Glutamatergic neuron (in vitro differentiated cells): ENCODE data around the gene DCAF4L1. TPM values are rescaled to one million over a fixed set of nuclear protein-coding genes. Genes with fewer than 3 reads are reported as not detected.

Source experiments
- DNase-seq: peaks from one replicate; pipeline ENCODE4 v3.0.0; 2022
- H3K27ac Mint-ChIP-seq: one replicate; pipeline ENCODE4 v1.8.0; 2020; ENCODE audit warnings: mild to moderate bottlenecking, mixed read lengths, inconsistent platforms; ENCODE audit not compliant: unreplicated experiment
- H3K27me3 Mint-ChIP-seq: one replicate; pipeline ENCODE4 v1.8.0; 2020; ENCODE audit warnings: mild to moderate bottlenecking, moderate library complexity, mixed read lengths, inconsistent platforms; ENCODE audit not compliant: unreplicated experiment
- H3K36me3 Mint-ChIP-seq: one replicate; pipeline ENCODE4 v1.8.0; 2020; ENCODE audit warnings: mild to moderate bottlenecking, mixed read lengths, inconsistent platforms; ENCODE audit not compliant: unreplicated experiment
- H3K4me1 Mint-ChIP-seq: one replicate; pipeline ENCODE4 v1.8.0; 2020; ENCODE audit warnings: mild to moderate bottlenecking, low read depth, mixed read lengths, inconsistent platforms; ENCODE audit not compliant: unreplicated experiment
- H3K4me3 Mint-ChIP-seq: one replicate; pipeline ENCODE4 v1.8.0; 2020; ENCODE audit warnings: mild to moderate bottlenecking, mixed read lengths, inconsistent platforms; ENCODE audit not compliant: unreplicated experiment
- H3K9me3 Mint-ChIP-seq: one replicate; pipeline ENCODE4 v1.8.0; 2020; ENCODE audit warnings: mild to moderate bottlenecking, moderate library complexity, mixed read lengths, inconsistent platforms; ENCODE audit not compliant: unreplicated experiment
- total RNA-seq: library from RNA; stranded (reverse); fragmentation: NEBNext Ultra II Directional; extraction: Animal tissue kit (Norgen Biotek cat#: 25700); gene quantifications from one replicate; pipeline ENCODE4 v1.2.1, GENCODE V29; 2021; ENCODE audit not compliant: unreplicated experiment
- TF ChIP-seq, protein P1 (sequence below): fragments of 200-600 bp; sonication (generic); IDR thresholded peaks from one replicate; pipeline ENCODE4 v1.5.0; 2021; ENCODE audit not compliant: partially characterized antibody, unreplicated experiment

The DCAF4L1 gene
- total RNA-seq, 1 donor from 2014 or later: 0.17 TPM

DNA sequence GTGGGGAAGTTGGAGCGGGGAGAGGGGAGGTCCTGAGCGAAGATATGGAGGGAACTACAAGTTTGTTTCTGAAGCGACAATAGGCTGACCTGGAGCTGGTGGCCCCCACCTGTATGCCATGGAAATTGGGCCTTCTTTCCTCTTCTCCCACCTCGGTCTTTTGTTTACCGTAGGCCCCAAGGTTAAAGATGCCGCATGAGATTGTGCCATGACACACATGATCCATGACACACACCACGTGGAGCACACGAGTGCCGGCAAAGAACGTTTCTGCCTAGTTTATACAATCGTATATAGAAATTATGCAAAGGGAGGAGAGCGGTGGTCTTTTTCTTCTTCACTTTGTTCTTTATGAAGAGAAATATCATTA is 45.9 kb upstream of the DCAF4L1 start:
- DNase-seq: no peak
- Mint-ChIP-seq H3K4me1 (peaks cover 4% of the 10 kb centered on the region), H3K9me3 (no peaks in the 10 kb centered on the region), H3K36me3 (peaks cover 6% of the 10 kb centered on the region), H3K27me3 (peaks cover 8% of the 10 kb centered on the region), H3K4me3 (peak overlapping the region; percentile 89), H3K27ac (peak overlapping the region; percentile 96)
- TF ChIP-seq, protein P1, sequence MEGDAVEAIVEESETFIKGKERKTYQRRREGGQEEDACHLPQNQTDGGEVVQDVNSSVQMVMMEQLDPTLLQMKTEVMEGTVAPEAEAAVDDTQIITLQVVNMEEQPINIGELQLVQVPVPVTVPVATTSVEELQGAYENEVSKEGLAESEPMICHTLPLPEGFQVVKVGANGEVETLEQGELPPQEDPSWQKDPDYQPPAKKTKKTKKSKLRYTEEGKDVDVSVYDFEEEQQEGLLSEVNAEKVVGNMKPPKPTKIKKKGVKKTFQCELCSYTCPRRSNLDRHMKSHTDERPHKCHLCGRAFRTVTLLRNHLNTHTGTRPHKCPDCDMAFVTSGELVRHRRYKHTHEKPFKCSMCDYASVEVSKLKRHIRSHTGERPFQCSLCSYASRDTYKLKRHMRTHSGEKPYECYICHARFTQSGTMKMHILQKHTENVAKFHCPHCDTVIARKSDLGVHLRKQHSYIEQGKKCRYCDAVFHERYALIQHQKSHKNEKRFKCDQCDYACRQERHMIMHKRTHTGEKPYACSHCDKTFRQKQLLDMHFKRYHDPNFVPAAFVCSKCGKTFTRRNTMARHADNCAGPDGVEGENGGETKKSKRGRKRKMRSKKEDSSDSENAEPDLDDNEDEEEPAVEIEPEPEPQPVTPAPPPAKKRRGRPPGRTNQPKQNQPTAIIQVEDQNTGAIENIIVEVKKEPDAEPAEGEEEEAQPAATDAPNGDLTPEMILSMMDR: no peak

DNA sequence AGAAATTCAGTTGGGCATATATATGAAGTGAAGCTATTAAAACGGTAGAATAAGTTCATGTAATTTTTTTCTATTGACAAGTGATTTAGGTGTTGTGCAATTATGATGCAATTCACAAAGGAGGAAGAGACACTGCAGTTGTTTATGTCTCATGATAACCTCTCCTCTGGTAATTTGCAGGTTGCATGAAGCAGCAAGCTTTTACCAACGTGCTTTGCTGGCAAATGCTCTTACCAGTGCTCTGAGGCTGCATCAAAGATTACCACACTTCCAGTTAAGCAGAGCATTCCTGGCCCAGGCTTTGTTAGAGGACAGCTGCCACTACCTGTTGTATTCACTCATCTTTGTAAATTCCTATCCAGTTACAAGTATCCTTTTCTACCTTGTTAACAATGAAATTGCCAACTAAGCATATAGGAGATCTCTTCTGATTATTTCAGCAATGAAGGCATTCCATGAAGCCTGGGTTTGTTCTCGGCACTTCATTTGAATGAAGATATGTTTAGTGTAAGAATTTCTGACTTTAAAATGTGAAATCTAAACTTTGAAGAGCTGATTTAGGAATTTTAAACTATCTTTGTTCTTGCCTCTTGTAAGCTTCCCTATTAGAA is 42.4 kb upstream of the DCAF4L1 start:
- TF ChIP-seq, protein P1: no peak
- Mint-ChIP-seq H3K9me3 (no peaks in the 10 kb centered on the region), H3K27ac (no peak overlapping the region), H3K36me3 (peaks cover 6% of the 10 kb centered on the region), H3K4me1 (peaks cover 4% of the 10 kb centered on the region), H3K4me3 (no peak overlapping the region), H3K27me3 (peaks cover 6% of the 10 kb centered on the region)
- no peak for DNase-seq

DNA sequence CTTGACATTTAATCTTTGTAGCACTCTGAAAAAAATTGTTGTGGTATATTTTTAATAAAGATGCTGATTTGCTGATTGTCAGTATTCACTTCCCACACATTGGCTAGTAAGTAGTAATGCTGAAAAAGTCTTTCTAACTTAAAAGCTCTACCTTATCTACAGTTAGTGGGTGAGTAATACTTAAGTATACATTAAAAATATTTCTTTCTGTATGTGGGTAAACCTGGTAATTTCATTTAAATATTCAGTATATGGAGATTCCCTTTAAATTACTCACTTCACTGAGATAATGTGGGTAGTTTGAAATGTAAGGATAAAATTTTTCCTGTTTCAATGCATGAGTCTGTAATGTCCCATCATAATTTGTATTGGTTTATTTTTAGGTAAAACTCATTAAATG is 40.7 kb upstream of the DCAF4L1 start:
- DNase-seq: no peak
- Mint-ChIP-seq H3K4me3 (no peak overlapping the region), H3K27ac (no peak overlapping the region), H3K4me1 (no peaks in the 10 kb centered on the region), H3K36me3 (no peaks in the 10 kb centered on the region), H3K27me3 (no peaks in the 10 kb centered on the region), H3K9me3 (no peaks in the 10 kb centered on the region)
- TF ChIP-seq, protein P1: no peak

DNA sequence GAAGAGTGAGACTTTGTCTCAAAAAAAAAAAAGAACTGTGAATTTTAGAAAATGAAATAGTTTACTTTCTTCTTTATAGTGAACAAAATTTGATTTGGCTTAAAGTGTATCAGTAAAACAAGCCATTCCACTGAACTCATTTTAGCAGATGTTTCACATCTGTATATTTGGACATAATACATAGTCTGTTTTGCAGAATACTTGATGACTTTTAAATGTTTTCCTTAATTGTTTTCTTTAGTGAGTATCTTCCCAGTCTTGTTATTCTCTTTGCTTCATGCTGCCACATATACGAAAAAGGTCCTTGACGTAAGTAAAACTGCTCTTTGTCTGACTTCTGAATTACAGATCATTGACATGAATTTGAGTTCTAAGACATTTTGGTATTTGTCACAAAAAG is 38.0 kb upstream of the DCAF4L1 start:
- Mint-ChIP-seq H3K9me3 (peaks cover 2% of the 10 kb centered on the region), H3K4me3 (no peak overlapping the region), H3K27me3 (no peaks in the 10 kb centered on the region), H3K27ac (no peak overlapping the region), H3K36me3 (no peaks in the 10 kb centered on the region), H3K4me1 (no peaks in the 10 kb centered on the region)
- TF ChIP-seq, protein P1: no peak
- no peak for DNase-seq

DNA sequence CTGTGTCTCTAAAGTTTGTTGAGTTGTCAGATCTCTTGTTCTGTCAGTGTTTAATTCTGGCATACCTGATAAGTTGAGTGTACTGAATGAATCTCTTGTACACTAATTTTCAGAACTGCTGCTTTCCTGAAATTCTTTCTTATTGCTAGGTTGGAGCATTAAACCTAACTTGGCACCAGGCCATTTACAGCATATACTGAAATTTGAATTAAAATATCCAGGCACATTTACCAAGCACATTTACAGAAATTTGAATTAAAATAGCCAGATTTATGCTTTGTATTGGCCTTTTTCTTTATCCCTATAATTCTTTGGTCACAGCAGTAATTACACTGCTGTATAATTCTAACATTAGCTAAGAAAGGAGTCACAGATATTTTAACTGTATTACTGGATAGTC is 37.5 kb upstream of the DCAF4L1 start:
- Mint-ChIP-seq H3K36me3 (no peaks in the 10 kb centered on the region), H3K27me3 (no peaks in the 10 kb centered on the region), H3K4me3 (no peak overlapping the region), H3K9me3 (peaks cover 2% of the 10 kb centered on the region), H3K4me1 (no peaks in the 10 kb centered on the region), H3K27ac (no peak overlapping the region)
- no peak for DNase-seq
- TF ChIP-seq, protein P1: no peak
